ENCODE results near the gene MACROH2A2. TPM values are rescaled to one million over a fixed set of nuclear protein-coding genes. Genes with fewer than 3 reads are reported as not detected.

Gene MACROH2A2
- total and polyA plus RNA-seq, 2 donors (not counting 1 experiment from before 2014, with no cell fraction given): not detected

- ChIA-PET POLR2A (no interaction called here), CTCF (interaction anchor here (7.5 kb wide), 1 partner anchor 24 kb away, joined by 131 read pairs; the partner anchor contains the start of gene TYSND1)
- H3K4me1 ChIP-seq (ENCODE audit: control insufficient read depth in 2 of 2, insufficient read depth in 2 of 2, low read length in 2 of 2): peaks cover 0 to 4% of the 10 kb centered on the region in 2 donors
- intact Hi-C loops (cut with micrococcal nuclease): no loop called here
- H3K27ac Mint-ChIP-seq: no peak overlapping the region
- H3K9me3 ChIP-seq (ENCODE audit: control extremely low read depth in 1 of 3, control insufficient read depth in 2 of 3, insufficient read depth in 1 of 3, low read length in 2 of 3): no peaks in the 10 kb centered on the region
- no peaks in the 10 kb centered on the region for H3K9me3 Mint-ChIP-seq (ENCODE audit: insufficient read depth)
- DNase-seq (no peak), ATAC-seq (ENCODE audit: low read depth) (no peak)
- 100% methylated on average over 4 of the region's 6 CpGs for WGBS (ENCODE audit: insufficient coverage)
- no peaks in the 10 kb centered on the region for H3K27me3 ChIP-seq (replicated peaks in 1 of 4; ENCODE audit: control extremely low read depth in 1 of 4, control insufficient read depth in 3 of 4, insufficient read depth in 4 of 4, low read length in 3 of 4)
- H3K4me2 ChIP-seq (replicated peaks; ENCODE audit: low read depth, low read length, poor library complexity, severe bottlenecking): no peak overlapping the region
- H3K4me1 Mint-ChIP-seq: peaks cover 6% of the 10 kb centered on the region
- no peak overlapping the region for H3K4me3 Mint-ChIP-seq
- H2AFZ ChIP-seq (ENCODE audit: insufficient read depth, low read depth, low read length, poor library complexity, severe bottlenecking): no peak overlapping the region
- H3K79me2 ChIP-seq (ENCODE audit: control insufficient read depth, insufficient read depth, low read length): no peaks in the 10 kb centered on the region
- peaks cover 0 to 6% of the 10 kb centered on the region in 2 experiments for H3K36me3 ChIP-seq (replicated peaks in 1 of 2; ENCODE audit: control extremely low read depth in 1 of 2, control insufficient read depth in 1 of 2, extremely low read depth in 1 of 2, insufficient read depth in 2 of 2, low read length in 1 of 2)
- H3K4me3 ChIP-seq (ENCODE audit: control extremely low read depth in 1 of 5, extremely low read depth in 1 of 5, insufficient read depth in 1 of 5, low read depth in 2 of 5, low read length in 4 of 5): no peak overlapping the region
- no peak overlapping the region for H3K9ac ChIP-seq (ENCODE audit: low read length)
- no peaks in the 10 kb centered on the region for H4K20me1 ChIP-seq (ENCODE audit: control insufficient read depth, insufficient read depth, low read length, poor library complexity, severe bottlenecking)
- TF ChIP-seq EZH2 (IDR thresholded peaks at IDR 0.05; ENCODE audit: borderline replicate concordance, insufficient read depth, low read depth, low read length, poor library complexity, severe bottlenecking) (no peak), CTCF (IDR thresholded peaks at IDR 0.05) (no peak)
- H3K27ac ChIP-seq (ENCODE audit: low read length in 2 of 2): no peak overlapping the region
- no peaks in the 10 kb centered on the region for H3K27me3 Mint-ChIP-seq
Measured at GRCh38 chr10:70120417-70120816, 67.8 kb downstream of the MACROH2A2 start.

GRCh38 chr10:70121281-70121949, 68.8 kb downstream of the MACROH2A2 start:
- no peak overlapping the region for H2AFZ ChIP-seq (ENCODE audit: insufficient read depth, low read depth, low read length, poor library complexity, severe bottlenecking)
- peaks cover 0 to 6% of the 10 kb centered on the region in 2 experiments for H3K36me3 ChIP-seq (replicated peaks in 1 of 2; ENCODE audit: control extremely low read depth in 1 of 2, control insufficient read depth in 1 of 2, extremely low read depth in 1 of 2, insufficient read depth in 2 of 2, low read length in 1 of 2)
- no peak overlapping the region for H3K4me3 ChIP-seq (ENCODE audit: control extremely low read depth in 1 of 5, extremely low read depth in 1 of 5, insufficient read depth in 1 of 5, low read depth in 2 of 5, low read length in 4 of 5)
- CTCF ChIA-PET: interaction anchor here (7.5 kb wide), 1 partner anchor 23 kb away, joined by 131 read pairs; the partner anchor contains the start of gene TYSND1
- peaks cover 6% of the 10 kb centered on the region for H3K4me1 Mint-ChIP-seq
- no peak overlapping the region for H3K27ac ChIP-seq (ENCODE audit: low read length in 2 of 2)
- H3K9me3 ChIP-seq (ENCODE audit: control extremely low read depth in 1 of 3, control insufficient read depth in 2 of 3, insufficient read depth in 1 of 3, low read length in 2 of 3): no peaks in the 10 kb centered on the region
- no peaks in the 10 kb centered on the region for H3K27me3 Mint-ChIP-seq
- no peak overlapping the region for H3K4me3 Mint-ChIP-seq
- no peaks in the 10 kb centered on the region for H4K20me1 ChIP-seq (ENCODE audit: control insufficient read depth, insufficient read depth, low read length, poor library complexity, severe bottlenecking)
- H3K9me3 Mint-ChIP-seq (ENCODE audit: insufficient read depth): no peaks in the 10 kb centered on the region
- 97% methylated on average over 7 of the region's 11 CpGs for WGBS (ENCODE audit: insufficient coverage)
- H3K27ac Mint-ChIP-seq: no peak overlapping the region
- no peaks in the 10 kb centered on the region for H3K79me2 ChIP-seq (ENCODE audit: control insufficient read depth, insufficient read depth, low read length)
- DNase-seq (no peak), ATAC-seq (ENCODE audit: low read depth) (no peak)
- H3K9ac ChIP-seq (ENCODE audit: low read length): no peak overlapping the region
- POLR2A ChIA-PET: no interaction called here
- no peaks in the 10 kb centered on the region for H3K27me3 ChIP-seq (replicated peaks in 1 of 4; ENCODE audit: control extremely low read depth in 1 of 4, control insufficient read depth in 3 of 4, insufficient read depth in 4 of 4, low read length in 3 of 4)
- H3K4me2 ChIP-seq (replicated peaks; ENCODE audit: low read depth, low read length, poor library complexity, severe bottlenecking): no peak overlapping the region
- TF ChIP-seq CTCF (IDR thresholded peaks at IDR 0.05) (no peak), EZH2 (IDR thresholded peaks at IDR 0.05; ENCODE audit: borderline replicate concordance, insufficient read depth, low read depth, low read length, poor library complexity, severe bottlenecking) (no peak)
- intact Hi-C loops (cut with micrococcal nuclease): no loop called here
- H3K4me1 ChIP-seq (ENCODE audit: control insufficient read depth in 2 of 2, insufficient read depth in 2 of 2, low read length in 2 of 2): peaks cover 0 to 4% of the 10 kb centered on the region in 2 donors
